Fibroblast of gingiva (primary cell): Measurements from ENCODE around the gene NCKIPSD.

ENCODE experiments used
- DNase-seq: peaks from one replicate; pipeline ENCODE4 v3.0.0-alpha.2; 2011; ENCODE audit warnings: low read depth

The NCKIPSD gene

DNA sequence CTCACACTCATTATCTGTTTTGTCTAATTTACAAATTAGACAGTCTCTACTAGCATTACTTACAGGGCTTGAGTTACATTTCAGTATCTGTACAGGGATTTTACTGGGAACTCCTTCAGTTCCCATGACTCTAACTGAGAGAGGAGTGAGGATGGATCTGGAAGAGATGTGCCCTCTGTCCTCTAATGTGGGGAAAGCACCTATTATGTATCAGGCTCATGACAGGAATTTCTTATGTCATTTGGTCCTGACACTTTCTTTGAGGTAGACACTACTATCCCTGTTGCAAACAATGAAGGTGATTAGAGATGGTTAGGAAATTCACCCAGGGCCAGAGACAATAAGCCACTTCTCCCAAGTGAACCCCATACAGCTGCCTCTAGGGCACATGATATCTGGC is 10.9 kb upstream of the NCKIPSD start:
- DNase-seq = no peak

DNA sequence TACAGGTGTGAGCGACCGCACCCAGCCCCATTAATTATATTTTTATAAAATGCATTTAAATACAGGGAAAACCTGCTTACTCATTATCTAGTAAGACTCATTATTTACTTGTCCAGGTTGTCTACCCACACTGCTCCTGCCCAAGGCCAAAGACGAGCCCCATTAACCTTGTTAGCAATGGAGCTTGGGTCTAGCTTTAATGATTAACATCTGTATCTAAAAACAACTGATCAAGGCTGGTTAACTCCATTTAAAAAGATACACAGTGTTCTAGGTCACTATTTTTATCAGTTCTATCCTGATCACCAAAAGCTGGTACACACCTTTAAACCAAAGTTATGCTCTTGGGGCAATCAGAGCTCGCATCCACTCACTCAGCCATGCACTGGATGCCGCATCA is 10.4 kb upstream of the NCKIPSD start:
- DNase-seq = no peak

- DNase-seq = peak; percentile 41
These were observed 9.7 kb upstream of the NCKIPSD start for GRCh38 chr3:48695393-48695753.

DNA sequence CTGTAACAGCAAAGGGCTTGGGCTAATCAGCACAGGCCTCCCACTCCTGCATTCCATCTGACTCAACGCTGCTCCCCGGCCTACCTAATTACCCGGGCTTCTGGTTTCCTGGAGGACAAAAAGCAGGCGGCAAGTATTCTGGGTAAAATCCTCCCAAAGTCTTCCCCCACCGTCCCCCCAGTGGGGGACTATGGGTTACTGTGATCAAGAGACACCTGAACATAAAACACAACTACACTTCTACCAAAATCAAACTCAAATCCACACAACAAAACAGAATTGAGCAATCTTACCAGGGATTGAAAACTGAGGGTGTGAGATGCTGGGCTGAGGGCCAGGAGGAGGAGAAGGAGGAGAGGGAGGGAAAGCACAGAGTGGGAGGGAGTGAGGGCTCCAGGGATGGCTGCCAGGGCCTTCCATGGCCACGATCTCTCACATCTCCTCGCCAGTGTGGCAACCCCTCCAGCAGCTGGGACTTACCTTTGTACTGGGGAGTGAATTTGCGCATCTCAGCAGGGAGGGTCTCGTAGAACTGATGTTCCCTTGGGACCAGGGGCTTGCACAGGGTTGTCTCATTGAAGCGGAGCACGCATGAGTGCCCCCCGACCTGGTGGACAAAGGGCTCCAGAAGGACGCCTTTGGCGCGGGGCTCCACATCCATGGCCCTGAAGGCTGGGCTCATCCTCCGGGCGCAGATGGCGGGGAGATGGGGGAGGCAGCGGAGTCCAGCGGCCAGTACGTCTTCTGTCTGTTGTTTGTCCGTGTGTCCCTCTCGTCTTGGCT is 9.1 kb upstream of the NCKIPSD start:
- DNase-seq = peak; percentile 89

GRCh38 chr3:48693826-48694225 is 8.1 kb upstream of the NCKIPSD start:
- no peak for DNase-seq

DNA sequence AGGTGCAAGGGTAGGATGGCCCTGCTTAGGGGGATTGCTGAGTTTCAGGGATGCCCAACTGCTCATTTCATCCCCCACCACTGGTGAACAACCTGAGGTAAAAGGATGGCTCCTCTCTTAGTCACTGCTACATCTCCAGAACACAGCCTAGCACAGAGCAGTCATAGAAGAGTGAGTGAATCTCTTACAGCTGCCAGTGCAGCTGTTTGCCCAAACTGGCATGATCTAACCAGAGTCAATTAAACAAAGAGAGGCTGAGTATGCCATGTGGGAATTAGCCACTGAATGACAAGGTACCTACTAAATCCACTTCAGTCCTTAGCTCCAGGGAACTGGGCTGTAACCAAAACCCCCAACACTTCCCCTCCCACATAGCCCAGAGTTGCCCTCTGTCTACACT is 6.8 kb upstream of the NCKIPSD start:
- DNase-seq = no peak

GRCh38 chr3:48690846-48691458 is 5.2 kb upstream of the NCKIPSD start:
- no peak for DNase-seq

GRCh38 chr3:48689384-48689783 is 3.7 kb upstream of the NCKIPSD start:
- DNase-seq = no peak

DNA sequence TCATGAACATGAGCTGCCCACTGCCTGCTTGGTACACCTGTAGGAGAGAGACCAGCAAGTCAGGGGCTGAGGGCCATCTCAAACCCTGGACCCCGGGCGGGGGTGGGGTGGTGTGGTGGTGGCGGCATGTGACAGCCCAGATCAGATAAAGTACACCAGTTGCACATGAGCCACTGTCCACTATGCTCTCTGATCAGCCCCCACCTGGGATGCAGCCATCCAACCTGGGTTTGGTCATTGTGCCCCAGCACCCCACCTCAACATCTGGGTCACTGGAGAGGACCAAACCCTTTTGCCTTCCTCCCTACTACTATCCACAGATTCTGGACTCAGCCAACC is 3.0 kb upstream of the NCKIPSD start:
- DNase-seq = no peak

GRCh38 chr3:48688032-48688736 is 2.5 kb upstream of the NCKIPSD start:
- DNase-seq = no peak

DNA sequence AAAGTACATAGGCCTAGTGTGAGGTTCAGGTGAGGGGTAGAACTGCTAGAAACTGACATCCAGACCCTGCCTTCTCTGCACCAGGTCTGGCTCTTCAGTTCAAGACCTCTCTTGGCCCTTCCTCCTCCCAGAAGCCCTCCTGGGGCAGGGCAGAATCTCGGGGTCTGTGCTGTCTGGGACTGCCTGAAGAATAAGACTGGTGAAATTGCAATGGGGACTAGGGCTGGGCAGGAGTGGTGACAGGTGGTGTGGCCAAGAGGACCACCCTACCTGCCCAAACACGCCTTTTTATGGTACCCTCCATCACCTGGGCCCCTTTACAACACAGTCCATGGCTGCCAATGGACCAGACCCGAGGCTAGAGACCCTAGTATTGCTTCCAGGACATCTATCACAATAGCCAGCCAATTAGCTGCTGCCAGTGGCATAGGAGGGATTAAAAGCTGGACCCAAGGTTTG is 1.5 kb upstream of the NCKIPSD start:
- no peak for DNase-seq

GRCh38 chr3:48686538-48687219 is 964 bp upstream of the NCKIPSD start:
- no peak for DNase-seq

DNA sequence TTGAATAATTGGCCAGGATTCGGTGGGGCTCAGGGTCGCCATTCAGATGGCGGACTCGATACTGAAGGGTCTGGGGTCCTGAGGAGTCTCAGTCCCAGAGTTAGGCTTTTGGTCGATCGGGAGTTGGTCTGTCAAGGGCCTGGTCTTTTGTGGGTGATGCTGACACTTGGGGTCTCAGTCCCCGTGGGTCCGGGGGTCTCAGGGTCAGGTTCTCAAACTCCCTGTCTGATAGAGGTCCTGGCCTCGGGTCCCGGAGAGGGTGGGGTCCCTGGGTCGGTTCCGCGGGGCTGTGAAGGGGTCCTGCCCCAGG is 467 bp downstream of the NCKIPSD start:
- no peak for DNase-seq

DNA sequence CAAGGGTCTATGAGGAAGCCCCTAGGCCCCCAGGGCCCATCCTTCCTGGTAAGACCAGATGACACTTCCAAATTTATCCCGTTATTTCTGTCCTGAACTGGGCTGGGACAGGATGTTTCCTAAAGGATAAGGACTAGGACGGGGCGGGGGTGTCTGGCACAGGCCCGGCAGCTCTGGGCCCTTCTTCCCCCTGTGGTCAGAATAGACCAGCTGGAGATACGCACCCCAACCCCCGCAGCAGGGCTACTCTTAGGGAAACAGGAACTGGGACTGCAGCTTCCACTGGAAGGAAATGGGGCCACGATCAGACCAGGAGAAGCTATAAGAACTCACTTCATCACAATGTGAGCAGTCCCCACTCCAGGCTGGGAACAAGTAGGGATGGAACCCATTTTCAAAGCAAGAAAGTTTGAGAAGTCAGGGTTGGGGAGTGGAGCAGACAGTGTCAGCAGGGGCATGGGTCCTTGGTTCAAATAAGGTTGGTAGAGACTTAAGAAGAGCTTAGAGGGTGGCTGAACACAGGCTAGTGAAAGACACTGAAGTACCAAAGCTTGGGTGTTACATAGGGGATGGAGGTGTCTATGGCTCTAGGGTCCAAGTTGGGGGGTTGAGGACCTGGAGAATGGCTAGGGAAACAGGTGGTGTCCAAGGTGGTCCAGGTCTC is 1.1 kb downstream of the NCKIPSD start:
- no peak for DNase-seq

- DNase-seq = no peak
These were observed 1.7 kb downstream of the NCKIPSD start for GRCh38 chr3:48684054-48684349.

DNA sequence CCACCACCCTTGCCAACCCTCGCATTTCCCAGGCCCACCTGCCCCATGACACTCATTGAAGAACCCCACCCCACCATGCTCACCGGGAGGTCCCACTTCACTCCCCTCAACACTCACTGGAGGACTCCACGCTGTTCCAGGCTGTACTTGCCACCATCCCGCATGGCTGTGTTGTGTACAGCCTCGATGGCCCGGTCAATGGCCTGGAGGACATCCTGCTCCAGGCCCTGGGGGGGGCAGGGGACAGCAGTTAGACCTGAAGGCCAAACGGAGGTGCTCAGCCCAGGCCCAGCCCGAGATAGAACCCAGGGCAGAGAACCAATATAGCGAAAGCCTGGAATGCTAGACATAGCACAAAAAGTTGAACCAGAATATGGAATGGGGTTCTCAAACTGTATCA is 2.9 kb downstream of the NCKIPSD start:
- DNase-seq = no peak

DNA sequence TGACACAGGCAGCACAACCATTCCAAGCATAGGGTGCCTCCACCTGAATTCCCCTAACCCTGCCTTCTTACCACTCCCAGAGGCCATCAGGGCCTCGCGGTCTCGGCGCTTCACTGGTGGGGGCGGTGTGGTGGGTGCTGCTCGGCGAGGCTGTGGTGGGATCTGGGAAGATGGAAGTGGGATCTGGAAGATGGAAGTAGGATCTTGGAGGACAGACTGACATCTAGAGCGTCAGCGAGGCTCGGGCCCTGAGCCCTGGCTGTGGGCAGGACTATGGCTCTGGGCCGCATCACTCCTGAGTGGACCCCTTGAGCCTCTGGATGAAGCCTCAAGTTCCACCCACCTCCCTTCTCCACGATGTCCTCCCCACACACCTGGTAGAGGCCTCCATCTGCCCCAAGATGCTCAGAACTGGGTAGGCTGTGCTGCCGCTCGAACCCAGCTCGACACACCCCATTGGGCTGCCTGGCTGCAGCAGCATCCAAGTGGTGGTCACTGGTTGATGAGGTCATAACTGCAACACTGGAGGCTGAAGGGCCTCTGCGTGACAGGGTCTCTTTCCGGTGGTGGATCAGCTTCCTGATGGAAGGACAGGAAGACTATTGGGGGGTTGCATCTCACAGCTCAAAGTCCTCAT is 3.6 kb downstream of the NCKIPSD start:
- DNase-seq = no peak

DNA sequence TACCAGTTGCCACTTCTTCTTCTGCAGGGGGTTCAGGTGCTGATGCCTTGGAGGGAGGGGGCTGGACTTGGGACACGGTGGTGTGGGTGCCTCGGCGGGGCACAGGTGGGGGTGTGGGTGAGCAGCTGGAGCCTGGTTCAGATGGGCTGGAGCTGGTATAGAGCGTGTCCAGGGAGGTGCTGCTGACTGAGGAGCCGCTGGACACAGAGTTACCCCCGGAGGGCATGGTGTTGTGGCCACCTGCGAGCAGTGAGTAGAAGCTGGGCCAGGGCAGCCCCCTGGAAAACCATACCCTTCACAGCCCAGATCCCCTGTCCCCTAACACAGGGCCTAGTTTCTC is 4.2 kb downstream of the NCKIPSD start:
- DNase-seq = no peak

- DNase-seq = no peak
These were observed 4.7 kb downstream of the NCKIPSD start for GRCh38 chr3:48680811-48681540.

GRCh38 chr3:48679411-48680391 is 6.0 kb downstream of the NCKIPSD start:
- no peak for DNase-seq
